K562 (cell line): ENCODE measurements around the gene DPH2. TPM values are rescaled to one million over a fixed set of nuclear protein-coding genes. Genes with fewer than 3 reads are reported as not detected.

ENCODE experiments used
- ATAC-seq: fragments of 200-7000 bp; cut with Tn5 transposase; 3 replicates; pipeline ENCODE4 v1.9.1; 2020; ENCODE audit warnings: moderate library complexity
- BruUV-seq: library from RNA; stranded (reverse); fragments of 400-500 nt; replicated peaks from 2 replicates; lab custom pipeline; 2021; lab: Mats Ljungman, UMichigan
- CTCF ChIA-PET: fragments of 300-600 bp; formaldehyde crosslinking; extraction: SDS; loops from one replicate; lab custom pipeline; 2021; ENCODE audit warnings: low intra/inter-chr PET ratio; lab: Yijun Ruan, JAX
- POLR2A ChIA-PET: fragments of 300-600, 350-650 bp; sonication (Branson Sonifier 250); formaldehyde crosslinking; extraction: SDS; loops from one replicate; lab custom pipeline; 2021; ENCODE audit warnings: antibody characterized with exemption, inconsistent platforms; lab: Yijun Ruan, JAX
- DNase-seq, 4 experiments: peaks; one replicate each; pipeline versions ENCODE4 v3.0.0 to v3.0.0-alpha.2; 2011 to 2018; ENCODE audit warnings: low spot score in 3 of 4, mixed read lengths in 3 of 4; ENCODE audit errors: extremely low read depth in 1 of 4
- FAIRE-seq: peaks from 2 replicates; lab custom pipeline; 2011; peaks lifted over from hg19 to GRCh38; lab: Jason Lieb, UNC
- H2AFZ ChIP-seq: 2 replicates; pipeline ENCODE4 v1.6.0; 2011; ENCODE audit warnings: low read depth, low read length, control low read depth, inconsistent platforms
- H3K27ac ChIP-seq: fragments of 200-600 bp; 3 replicates; pipeline ENCODE4 v1.8.0; 2011; ENCODE audit warnings: low read depth, mild to moderate bottlenecking, control low read depth, inconsistent platforms, low read length, moderate library complexity, mixed read lengths; ENCODE audit errors: extremely low read depth
- H3K27me3 ChIP-seq, 2 experiments: fragments of 300-600 bp in 1 of 2; 2 replicates in 1 of 2; 3 replicates in 1 of 2; pipeline versions ENCODE4 v1.6.0 to v1.8.0; 2011; ENCODE audit warnings: inconsistent platforms in 2 of 2, low read length in 2 of 2, mild to moderate bottlenecking in 1 of 2, mixed read lengths in 1 of 2, moderate library complexity in 1 of 2; ENCODE audit not compliant: control insufficient read depth in 2 of 2, insufficient read depth in 2 of 2
- H3K36me3 ChIP-seq: fragments of 300-600 bp; 3 replicates; pipeline ENCODE4 v1.8.0; 2011; ENCODE audit warnings: mild to moderate bottlenecking, low read length, inconsistent platforms; ENCODE audit not compliant: control insufficient read depth, insufficient read depth
- H3K4me1 ChIP-seq, 2 experiments: fragments of 200-600 bp in 1 of 2; replicated peaks in 1 of 2; 2 replicates in 1 of 2; 3 replicates in 1 of 2; pipeline versions ENCODE4 v1.5.1 to v1.8.0; 2011; ENCODE audit warnings: inconsistent platforms in 2 of 2, low read length in 2 of 2, mild to moderate bottlenecking in 1 of 2, mixed read lengths in 1 of 2, moderate library complexity in 1 of 2; ENCODE audit not compliant: control insufficient read depth in 2 of 2, insufficient read depth in 2 of 2
- H3K4me2 ChIP-seq: 2 replicates; pipeline ENCODE4 v1.6.1; 2011; ENCODE audit warnings: low read length, control low read depth, inconsistent platforms, mixed read lengths; ENCODE audit not compliant: insufficient read depth
- H3K4me3 ChIP-seq: fragments of 200-600 bp; sonication (generic), shearing (Covaris generic); 2 replicates; pipeline ENCODE4 v1.5.1; 2016; ENCODE audit warnings: control low read depth, inconsistent platforms
- H3K79me2 ChIP-seq: fragments of 200-600 bp; 3 replicates; pipeline ENCODE4 v1.8.0; 2011; ENCODE audit warnings: low read length, inconsistent platforms; ENCODE audit not compliant: control insufficient read depth, insufficient read depth
- H3K9ac ChIP-seq, 2 experiments: 2 replicates each; pipeline versions ENCODE4 v1.6.0 to v1.6.1; 2011; ENCODE audit warnings: low read depth in 2 of 2, low read length in 2 of 2, control low read depth in 1 of 2, inconsistent platforms in 1 of 2, mild to moderate bottlenecking in 1 of 2, mixed read lengths in 1 of 2; ENCODE audit not compliant: insufficient read depth in 1 of 2
- H3K9me1 ChIP-seq: one replicate; pipeline ENCODE4 v1.6.0; 2011; ENCODE audit warnings: inconsistent platforms, mild to moderate bottlenecking, low read length, moderate library complexity; ENCODE audit not compliant: control insufficient read depth, insufficient read depth
- H3K9me3 ChIP-seq: replicated peaks from 2 replicates; pipeline ENCODE4 v1.5.1; 2011; ENCODE audit warnings: low read depth, low read length, inconsistent platforms; ENCODE audit not compliant: control insufficient read depth, insufficient read depth
- H4K20me1 ChIP-seq: replicated peaks from 2 replicates; pipeline ENCODE4 v1.6.1; 2011; ENCODE audit warnings: low read length, inconsistent platforms, mixed read lengths; ENCODE audit not compliant: control insufficient read depth, insufficient read depth
- GABPB2 ChIP-seq: fragments of 250-450 bp; sonication (Bioruptor Pico); conservative IDR thresholded peaks from 2 replicates; pipeline ENCODE4 v1.5.1; 2021; ENCODE audit warnings: mild to moderate bottlenecking
- HMG20B ChIP-seq: fragments of 250-450 bp; sonication (Bioruptor Pico); IDR thresholded peaks from 2 replicates; pipeline ENCODE4 v1.5.0; 2021; ENCODE audit warnings: mild to moderate bottlenecking
- POLR3A ChIP-seq: IDR thresholded peaks from 2 replicates; pipeline ENCODE4 v1.6.1; 2011; ENCODE audit warnings: borderline replicate concordance, mild to moderate bottlenecking, moderate library complexity; ENCODE audit not compliant: insufficient read length, insufficient read depth; ENCODE audit errors: extremely low read depth
- TAF15 ChIP-seq: fragments of 200-400 bp; formaldehyde crosslinking; IDR thresholded peaks from 2 replicates; pipeline ENCODE4 v1.6.1; 2017; ENCODE audit warnings: mild to moderate bottlenecking, low read depth, low read length, moderate library complexity
- ZBTB11 ChIP-seq, 3 experiments: fragments of 200-800 bp in 1 of 3; fragments of 250-450 bp in 1 of 3; fragments of 450-650 bp in 1 of 3; sonication (Bioruptor Pico) in 1 of 3; sonication (Bioruptor generic) in 1 of 3; formaldehyde crosslinking in 1 of 3; IDR thresholded peaks; 2 replicates each; pipeline versions ENCODE4 v1.6.1 to v1.8.0; 2016 to 2022; ENCODE audit warnings: mild to moderate bottlenecking in 2 of 3, missing genetic modification characterization in 2 of 3, missing compliant biosample characterization in 1 of 3, moderate library complexity in 1 of 3
- ZNF239 ChIP-seq: fragments of 250-450 bp; sonication (Bioruptor Pico); IDR thresholded peaks from 2 replicates; pipeline ENCODE4 v1.4.0; 2020; ENCODE audit warnings: mild to moderate bottlenecking
- ZNF280B ChIP-seq: fragments of 250-450 bp; sonication (Bioruptor Pico); IDR thresholded peaks from 2 replicates; pipeline ENCODE4 v1.5.1; 2021; ENCODE audit warnings: mild to moderate bottlenecking
- ZNF592 ChIP-seq: fragments of 450-650 bp; IDR thresholded peaks from 2 replicates; pipeline ENCODE4 v1.6.1; 2017; ENCODE audit warnings: antibody characterized with exemption, mild to moderate bottlenecking
- ZNF766 ChIP-seq: fragments of 200-800 bp; sonication (Bioruptor generic); conservative IDR thresholded peaks from 2 replicates; pipeline ENCODE4 v1.6.1; 2016; ENCODE audit warnings: missing genetic modification characterization, missing compliant biosample characterization
- WGBS: fragments of 100-300 bp; shearing (Covaris generic); methylation state at CpG from one replicate; pipeline ENCODE4 v1.1.6; 2016; ENCODE audit warnings: low coverage, mixed read lengths; ENCODE audit not compliant: insufficient coverage; ENCODE audit errors: missing lambda C conversion rate; 5-methylcytosine and 5-hydroxymethylcytosine counted together
- in situ Hi-C: fragments of 300-500 bp; cut with MboI; formaldehyde crosslinking; loops from 4 replicates; pipeline ENCODE4 v1.15.0; 2018; ENCODE audit warnings: inconsistent platforms, mixed read lengths
- intact Hi-C: fragments of 100-400 bp; cut with micrococcal nuclease; formaldehyde crosslinking; loops from 2 replicates; pipeline ENCODE4 v1.14.2; 2022
- polyA plus RNA-seq, 8 experiments: library from polyadenylated mRNA; depleted of rRNA in 4 of 8; stranded (reverse) in 5 of 8; unstranded in 3 of 8; fragments of >200 nt; fragmentation: Nextera tagmentation in 2 of 8; fragmentation: Illumina TruSeq in 1 of 8; extraction: Ambion mirVana in 2 of 8; extraction: Trizol in 1 of 8; gene quantifications; 2 replicates each; pipeline versions ENCODE4 v1.2.1 to v1.2.3, GENCODE V29; 2011 to 2014; ENCODE audit warnings: inconsistent platforms in 1 of 8, missing spikeins in 1 of 8
- total RNA-seq, 7 experiments: library from RNA; depleted of rRNA in 6 of 7; stranded (reverse); fragments of >200 nt in 6 of 7; fragmentation: Illumina TruSeq in 2 of 7; extraction: Trizol in 2 of 7; gene quantifications; 2 replicates each; pipeline versions ENCODE4 v1.2.1 to v1.2.3, GENCODE V29; 2011 to 2021; ENCODE audit warnings: low replicate concordance in 1 of 7

Gene DPH2
- total and polyA plus RNA-seq, 9 of the 15 experiments (the other 6 are each of a cell fraction or from before 2014, with no cell fraction given): 17.9 to 94.1 (median 68.1) TPM

GRCh38 chr1:43978551-43979260, 8.9 kb downstream of the DPH2 start, which contains the start of gene B4GALT2 (continued):
- TF ChIP-seq POLR3A (no peak), ZNF239 (CRISPR knock-in tag) (no peak), ZNF766 (CRISPR knock-in tag) (peak; percentile 84)

GRCh38 chr1:43979261-43979527, 9.4 kb downstream of the DPH2 start:
- intact Hi-C loops: no loop called here
- H2AFZ ChIP-seq: no peak overlapping the region
- peak overlapping the region; percentile 47 for H3K4me3 ChIP-seq
- in situ Hi-C loops: no loop called here
- FAIRE-seq (no peak), DNase-seq (no peak), ATAC-seq (no peak)
- WGBS: no CpG with 5 or more reads among the region's 45 CpGs
- peaks cover 48 to 86% of the 10 kb centered on the region in 2 experiments for H3K4me1 ChIP-seq
- peaks cover 68% of the 10 kb centered on the region for H3K36me3 ChIP-seq
- peak overlapping the region; percentile 79; the same call in 1 of the 3 replicates for H3K27ac ChIP-seq
- POLR2A ChIA-PET: interaction anchor here (1.1 kb wide), 1 partner anchor 11 kb away, joined by 3 read pairs; no protein-coding TSS in a partner anchor
- H3K9ac ChIP-seq: peak overlapping the region; percentile 75 to 99; a peak in 3 of 4 replicates
- H3K4me2 ChIP-seq: peak overlapping the region; percentile 86; the same call in 1 of the 2 replicates
- H4K20me1 ChIP-seq: peaks cover 33% of the 10 kb centered on the region
- H3K9me3 ChIP-seq: no peaks in the 10 kb centered on the region
- no TSS peak for BruUV-seq
- CTCF ChIA-PET: interaction anchor here (0.6 to 1.1 kb wide), 2 partner anchors 47 to 57 kb away, joined by 3 to 5 read pairs; no protein-coding TSS in a partner anchor
- peaks cover 21% of the 10 kb centered on the region for H3K9me1 ChIP-seq
- H3K79me2 ChIP-seq: peaks cover 81% of the 10 kb centered on the region
- no peaks in the 10 kb centered on the region for H3K27me3 ChIP-seq
- TF ChIP-seq ZNF280B (CRISPR knock-in tag): no peak
- TF ChIP-seq TAF15: no peak
- peak in 1 of 3 experiments; percentile 61; a peak in 2 of 6 replicates for TF ChIP-seq ZBTB11 (CRISPR knock-in tag; IDR thresholded peaks at IDR 0.05)
- TF ChIP-seq GABPB2 (CRISPR knock-in tag): no peak
- no peak for TF ChIP-seq HMG20B
- TF ChIP-seq ZNF592: no peak
